A673 (cell line): ENCODE data around the gene CYP3A7.

Experiments used
- EZH2 ChIP-seq: fragments of 200-600 bp; sonication (generic); IDR thresholded peaks from 2 replicates; pipeline ENCODE4 v1.6.1; 2017; ENCODE audit warnings: borderline replicate concordance, low read depth, mild to moderate bottlenecking, mixed read lengths, antibody characterized with exemption, low read length; ENCODE audit not compliant: poor library complexity, severe bottlenecking
- TF ChIP-seq, protein P1 (sequence below): fragments of 300-800, 200-600 bp; sonication (generic); conservative IDR thresholded peaks from 2 replicates; pipeline ENCODE4 v1.5.1; 2017; ENCODE audit warnings: low read depth, mild to moderate bottlenecking, antibody characterized with exemption, low read length, moderate library complexity, mixed read lengths

- TF ChIP-seq, protein P1, sequence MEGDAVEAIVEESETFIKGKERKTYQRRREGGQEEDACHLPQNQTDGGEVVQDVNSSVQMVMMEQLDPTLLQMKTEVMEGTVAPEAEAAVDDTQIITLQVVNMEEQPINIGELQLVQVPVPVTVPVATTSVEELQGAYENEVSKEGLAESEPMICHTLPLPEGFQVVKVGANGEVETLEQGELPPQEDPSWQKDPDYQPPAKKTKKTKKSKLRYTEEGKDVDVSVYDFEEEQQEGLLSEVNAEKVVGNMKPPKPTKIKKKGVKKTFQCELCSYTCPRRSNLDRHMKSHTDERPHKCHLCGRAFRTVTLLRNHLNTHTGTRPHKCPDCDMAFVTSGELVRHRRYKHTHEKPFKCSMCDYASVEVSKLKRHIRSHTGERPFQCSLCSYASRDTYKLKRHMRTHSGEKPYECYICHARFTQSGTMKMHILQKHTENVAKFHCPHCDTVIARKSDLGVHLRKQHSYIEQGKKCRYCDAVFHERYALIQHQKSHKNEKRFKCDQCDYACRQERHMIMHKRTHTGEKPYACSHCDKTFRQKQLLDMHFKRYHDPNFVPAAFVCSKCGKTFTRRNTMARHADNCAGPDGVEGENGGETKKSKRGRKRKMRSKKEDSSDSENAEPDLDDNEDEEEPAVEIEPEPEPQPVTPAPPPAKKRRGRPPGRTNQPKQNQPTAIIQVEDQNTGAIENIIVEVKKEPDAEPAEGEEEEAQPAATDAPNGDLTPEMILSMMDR = no peak
- no peak for TF ChIP-seq EZH2
These were observed 62.4 kb downstream of the CYP3A7 start for GRCh38 chr7:99672573-99672972.
